ENCODE data around the gene LAPTM5. TPM values are rescaled to one million over a fixed set of nuclear protein-coding genes. Genes with fewer than 3 reads are reported as not detected.

The LAPTM5 gene
- total and polyA plus RNA-seq, 2 of the 13 experiments (the other 11 are each of a cell fraction or from before 2014, with no cell fraction given) = 0.41 to 0.86 TPM

DNA sequence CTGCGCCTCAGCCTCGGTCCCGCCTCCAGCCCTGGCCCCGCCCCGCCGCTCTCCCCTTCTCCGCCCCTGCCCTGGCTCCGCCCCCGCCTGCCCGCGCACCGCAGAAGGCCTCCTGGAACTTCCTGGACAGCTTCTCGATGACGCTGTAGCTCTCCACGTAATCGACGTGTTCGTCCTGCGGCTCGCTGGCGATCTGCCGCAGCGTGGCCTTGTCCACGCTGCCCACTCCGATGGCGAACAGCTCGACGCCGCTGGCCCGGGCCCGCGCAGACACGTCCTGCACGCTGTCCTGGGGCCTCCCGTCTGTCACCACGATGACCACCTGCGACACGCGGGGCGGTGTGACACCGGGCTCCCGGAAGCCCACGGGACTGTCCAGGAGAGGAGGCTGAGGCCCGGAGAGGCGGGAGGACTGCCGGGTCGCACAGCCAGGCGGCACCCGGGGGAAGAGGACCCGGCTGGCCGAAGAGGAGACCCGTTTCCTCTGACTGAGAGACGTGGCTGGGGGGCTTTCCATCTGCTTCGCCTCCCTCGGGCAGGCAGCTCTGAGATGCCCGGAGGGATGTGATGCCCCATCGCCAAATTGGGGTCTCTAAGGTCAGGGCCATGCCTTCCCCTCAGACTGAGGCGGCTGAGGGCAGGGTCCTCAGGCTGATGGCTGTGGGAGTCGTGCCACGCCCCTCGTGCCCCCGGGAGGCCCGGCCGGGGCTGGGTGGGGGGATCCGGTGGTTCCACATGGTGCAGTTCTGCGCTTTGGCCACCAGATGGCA lies 38.8 kb downstream of the LAPTM5 start (continued):
- TF ChIP-seq, protein P1, sequence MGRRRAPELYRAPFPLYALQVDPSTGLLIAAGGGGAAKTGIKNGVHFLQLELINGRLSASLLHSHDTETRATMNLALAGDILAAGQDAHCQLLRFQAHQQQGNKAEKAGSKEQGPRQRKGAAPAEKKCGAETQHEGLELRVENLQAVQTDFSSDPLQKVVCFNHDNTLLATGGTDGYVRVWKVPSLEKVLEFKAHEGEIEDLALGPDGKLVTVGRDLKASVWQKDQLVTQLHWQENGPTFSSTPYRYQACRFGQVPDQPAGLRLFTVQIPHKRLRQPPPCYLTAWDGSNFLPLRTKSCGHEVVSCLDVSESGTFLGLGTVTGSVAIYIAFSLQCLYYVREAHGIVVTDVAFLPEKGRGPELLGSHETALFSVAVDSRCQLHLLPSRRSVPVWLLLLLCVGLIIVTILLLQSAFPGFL (CRISPR knock-in tag; IDR thresholded peaks at IDR 0.05) = no peak
- peak; percentile 58; the same call in 1 of the 2 replicates for TF ChIP-seq RARG (CRISPR knock-in tag; IDR thresholded peaks at IDR 0.05; ENCODE audit: low read depth)
- no peak for TF ChIP-seq PHF5A (CRISPR knock-in tag; IDR thresholded peaks at IDR 0.05; ENCODE audit: low read depth, unreplicated experiment)
- no peak for TF ChIP-seq CC2D1A (CRISPR knock-in tag; IDR thresholded peaks at IDR 0.05)
- 0 out of 2 replicates have a peak, but pooled peaks have one; percentile 37 for TF ChIP-seq AHDC1 (CRISPR knock-in tag; IDR thresholded peaks at IDR 0.05; ENCODE audit: borderline replicate concordance)
- no peak for TF ChIP-seq MIER2 (CRISPR knock-in tag; IDR thresholded peaks at IDR 0.05)
- TF ChIP-seq ZSCAN12 (CRISPR knock-in tag; IDR thresholded peaks at IDR 0.05) = 0 out of 2 replicates have a peak, but pooled peaks have one; percentile 68
- TF ChIP-seq ZNF766 (CRISPR knock-in tag; IDR thresholded peaks at IDR 0.05; ENCODE audit: borderline replicate concordance) = peak; percentile 74; the same call in 1 of the 2 replicates
- TF ChIP-seq AGO1 (IDR thresholded peaks at IDR 0.05; ENCODE audit: low read depth, low read length, poor library complexity, severe bottlenecking) = no peak
- TF ChIP-seq ZNF879 (CRISPR knock-in tag; IDR thresholded peaks at IDR 0.05) = peak; percentile 89
- TF ChIP-seq ARID4A (CRISPR knock-in tag; IDR thresholded peaks at IDR 0.05; ENCODE audit: borderline replicate concordance) = peak; percentile 66; the same call in 1 of the 2 replicates
- TF ChIP-seq, protein P2, sequence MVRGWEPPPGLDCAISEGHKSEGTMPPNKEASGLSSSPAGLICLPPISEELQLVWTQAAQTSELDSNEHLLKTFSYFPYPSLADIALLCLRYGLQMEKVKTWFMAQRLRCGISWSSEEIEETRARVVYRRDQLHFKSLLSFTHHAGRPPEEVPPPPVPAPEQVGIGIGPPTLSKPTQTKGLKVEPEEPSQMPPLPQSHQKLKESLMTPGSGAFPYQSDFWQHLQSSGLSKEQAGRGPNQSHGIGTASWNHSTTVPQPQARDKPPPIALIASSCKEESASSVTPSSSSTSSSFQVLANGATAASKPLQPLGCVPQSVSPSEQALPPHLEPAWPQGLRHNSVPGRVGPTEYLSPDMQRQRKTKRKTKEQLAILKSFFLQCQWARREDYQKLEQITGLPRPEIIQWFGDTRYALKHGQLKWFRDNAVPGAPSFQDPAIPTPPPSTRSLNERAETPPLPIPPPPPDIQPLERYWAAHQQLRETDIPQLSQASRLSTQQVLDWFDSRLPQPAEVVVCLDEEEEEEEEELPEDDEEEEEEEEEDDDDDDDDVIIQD (CRISPR knock-in tag; IDR thresholded peaks at IDR 0.05; ENCODE audit: low read depth) = no peak
- peak; percentile 60 for TF ChIP-seq POLR2G (IDR thresholded peaks at IDR 0.05; ENCODE audit: low read depth, low read length)
- TF ChIP-seq U2AF1 (optimal IDR thresholded peaks at IDR 0.05; ENCODE audit: low read depth, low read length) = peak; percentile 43
- peak; percentile 94; the same call in 1 of the 2 replicates for TF ChIP-seq ZNF607 (CRISPR knock-in tag; IDR thresholded peaks at IDR 0.05; ENCODE audit: borderline replicate concordance)
- TF ChIP-seq RCOR2 (CRISPR knock-in tag; IDR thresholded peaks at IDR 0.05) = no peak

Data from HepG2 (cell line).